Measurements from ENCODE around the gene NFATC2.

The NFATC2 gene

GRCh38 chr20:51528263-51529027 is 14.1 kb downstream of the NFATC2 start:
- ChIA-PET CTCF (interaction anchor here (0.6 kb wide), 1 partner anchor 66 kb away, joined by 3 read pairs; no protein-coding TSS in a partner anchor), POLR2A (no interaction called here)
- no peaks in the 10 kb centered on the region for H3K4me1 ChIP-seq (ENCODE audit: control insufficient read depth, insufficient read depth, low read length)
- TF ChIP-seq ZNF292 (tag by site-specific recombination; IDR thresholded peaks at IDR 0.05; ENCODE audit: borderline replicate concordance, low read depth) (no peak), ZNF426 (tag by site-specific recombination; IDR thresholded peaks at IDR 0.05) (no peak), ZNF169 (tag by site-specific recombination; IDR thresholded peaks at IDR 0.05) (no peak), SALL2 (tag by site-specific recombination; IDR thresholded peaks at IDR 0.05; ENCODE audit: borderline replicate concordance) (no peak), PRDM4 (tag by site-specific recombination; IDR thresholded peaks at IDR 0.05) (no peak), ZNF555 (tag by site-specific recombination; conservative IDR thresholded peaks at IDR 0.05) (no peak), ZNF202 (tag by site-specific recombination; IDR thresholded peaks at IDR 0.05; ENCODE audit: borderline replicate concordance) (no peak), ZNF621 (tag by site-specific recombination; IDR thresholded peaks at IDR 0.05) (no peak), ZNF24 (tag by site-specific recombination; IDR thresholded peaks at IDR 0.05) (no peak), ZNF280D (tag by site-specific recombination; IDR thresholded peaks at IDR 0.05) (no peak), ZNF707 (tag by site-specific recombination; IDR thresholded peaks at IDR 0.05) (no peak), ZBTB1 (tag by site-specific recombination; IDR thresholded peaks at IDR 0.05) (no peak), BCL11A (tag by site-specific recombination; IDR thresholded peaks at IDR 0.05; ENCODE audit: low read depth) (no peak)
- H3K36me3 ChIP-seq (ENCODE audit: control insufficient read depth in 2 of 2, insufficient read depth in 1 of 2, low read length in 2 of 2): no peaks in the 10 kb centered on the region
- H3K27ac ChIP-seq (ENCODE audit: extremely low read depth, low read depth, low read length): no peak overlapping the region
- H3K4me3 ChIP-seq (ENCODE audit: low read depth, low read length): no peak overlapping the region
- H3K9me3 ChIP-seq (ENCODE audit: control insufficient read depth, insufficient read depth, low read depth, low read length): no peaks in the 10 kb centered on the region

- H3K27ac ChIP-seq (ENCODE audit: extremely low read depth, low read depth, low read length): no peak overlapping the region
- CTCF ChIA-PET: interaction anchor here (0.9 kb wide), 1 partner anchor 68 kb away, joined by 4 read pairs; no protein-coding TSS in a partner anchor
- POLR2A ChIA-PET: no interaction called here
- H3K9me3 ChIP-seq (ENCODE audit: control insufficient read depth, insufficient read depth, low read depth, low read length): no peaks in the 10 kb centered on the region
- no peaks in the 10 kb centered on the region for H3K4me1 ChIP-seq (ENCODE audit: control insufficient read depth, insufficient read depth, low read length)
- TF ChIP-seq ZNF148 (tag by site-specific recombination; IDR thresholded peaks at IDR 0.05; ENCODE audit: borderline replicate concordance) (no peak), ZNF791 (tag by site-specific recombination; IDR thresholded peaks at IDR 0.05) (no peak)
- no peak overlapping the region for H3K4me3 ChIP-seq (ENCODE audit: low read depth, low read length)
- H3K36me3 ChIP-seq (ENCODE audit: control insufficient read depth in 2 of 2, insufficient read depth in 1 of 2, low read length in 2 of 2): no peaks in the 10 kb centered on the region
Observed at GRCh38 chr20:51526754-51527153, 15.8 kb downstream of the NFATC2 start.

All from HEK293 (cell line).